Breast epithelium (tissue), 3 donors: ENCODE results near the gene NECTIN1.

Experiments used
- POLR2A ChIP-seq: fragments of 450-650 bp; IDR thresholded peaks from one replicate; pipeline ENCODE4 v1.6.1; 2016; ENCODE audit warnings: antibody characterized with exemption, mild to moderate bottlenecking, moderate library complexity
- POLR2AphosphoS5 ChIP-seq, 3 donors: sonication (generic); formaldehyde crosslinking; IDR thresholded peaks; one replicate each; pipeline ENCODE4 v1.6.1; 2017; ENCODE audit warnings: antibody characterized with exemption in 3 of 3
- TF ChIP-seq, protein P1 (sequence below), 3 donors: fragments of 450-650 bp; IDR thresholded peaks; one replicate each; pipeline ENCODE4 v1.5.1; 2016 to 2017; ENCODE audit warnings: antibody characterized with exemption in 3 of 3, mild to moderate bottlenecking in 3 of 3, moderate library complexity in 3 of 3

DNA sequence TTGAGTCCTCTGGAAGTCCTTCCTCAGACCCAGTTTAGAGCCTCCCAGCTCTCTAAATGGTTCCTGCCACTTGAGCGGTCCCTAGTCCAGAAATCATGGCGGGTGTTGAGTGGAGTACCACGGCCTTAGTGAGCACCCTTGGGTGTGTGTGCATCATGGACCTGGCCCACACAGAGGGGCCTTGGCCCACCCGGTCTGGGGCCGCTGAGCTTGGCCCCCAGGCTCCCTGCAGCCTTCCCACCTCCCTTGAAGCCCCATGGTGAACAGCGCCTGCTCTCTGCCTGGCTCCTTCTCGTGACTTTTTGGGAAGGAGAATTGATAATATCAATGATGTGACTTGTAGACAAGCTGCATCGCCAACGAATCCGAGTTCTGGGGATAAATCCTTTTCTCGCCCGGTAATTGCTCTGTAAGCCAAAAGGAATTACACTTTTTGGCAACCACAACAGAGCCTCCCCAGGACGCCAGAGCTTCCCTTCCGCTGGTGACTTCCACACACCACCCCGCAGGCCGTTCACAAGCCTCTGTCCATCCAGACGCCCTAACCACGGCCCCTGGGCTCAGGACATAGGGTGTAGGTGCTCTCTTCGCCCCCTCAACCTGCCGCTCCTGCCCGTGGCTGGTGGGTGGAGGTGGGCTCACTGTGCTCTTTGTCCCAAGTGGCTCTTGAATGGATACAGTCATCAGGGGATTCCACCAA lies 93.8 kb downstream of the NECTIN1 start:
- no peak for TF ChIP-seq POLR2AphosphoS5 (IDR thresholded peaks at IDR 0.05)
- TF ChIP-seq, protein P1, sequence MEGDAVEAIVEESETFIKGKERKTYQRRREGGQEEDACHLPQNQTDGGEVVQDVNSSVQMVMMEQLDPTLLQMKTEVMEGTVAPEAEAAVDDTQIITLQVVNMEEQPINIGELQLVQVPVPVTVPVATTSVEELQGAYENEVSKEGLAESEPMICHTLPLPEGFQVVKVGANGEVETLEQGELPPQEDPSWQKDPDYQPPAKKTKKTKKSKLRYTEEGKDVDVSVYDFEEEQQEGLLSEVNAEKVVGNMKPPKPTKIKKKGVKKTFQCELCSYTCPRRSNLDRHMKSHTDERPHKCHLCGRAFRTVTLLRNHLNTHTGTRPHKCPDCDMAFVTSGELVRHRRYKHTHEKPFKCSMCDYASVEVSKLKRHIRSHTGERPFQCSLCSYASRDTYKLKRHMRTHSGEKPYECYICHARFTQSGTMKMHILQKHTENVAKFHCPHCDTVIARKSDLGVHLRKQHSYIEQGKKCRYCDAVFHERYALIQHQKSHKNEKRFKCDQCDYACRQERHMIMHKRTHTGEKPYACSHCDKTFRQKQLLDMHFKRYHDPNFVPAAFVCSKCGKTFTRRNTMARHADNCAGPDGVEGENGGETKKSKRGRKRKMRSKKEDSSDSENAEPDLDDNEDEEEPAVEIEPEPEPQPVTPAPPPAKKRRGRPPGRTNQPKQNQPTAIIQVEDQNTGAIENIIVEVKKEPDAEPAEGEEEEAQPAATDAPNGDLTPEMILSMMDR (IDR thresholded peaks at IDR 0.05) = no peak
- TF ChIP-seq POLR2A = no peak
